Measurements from ENCODE around the gene WDFY1.
A peak's percentile ranks its signal among the peaks of the same experiment; 100 is the strongest.

WDFY1 gene, protein sequence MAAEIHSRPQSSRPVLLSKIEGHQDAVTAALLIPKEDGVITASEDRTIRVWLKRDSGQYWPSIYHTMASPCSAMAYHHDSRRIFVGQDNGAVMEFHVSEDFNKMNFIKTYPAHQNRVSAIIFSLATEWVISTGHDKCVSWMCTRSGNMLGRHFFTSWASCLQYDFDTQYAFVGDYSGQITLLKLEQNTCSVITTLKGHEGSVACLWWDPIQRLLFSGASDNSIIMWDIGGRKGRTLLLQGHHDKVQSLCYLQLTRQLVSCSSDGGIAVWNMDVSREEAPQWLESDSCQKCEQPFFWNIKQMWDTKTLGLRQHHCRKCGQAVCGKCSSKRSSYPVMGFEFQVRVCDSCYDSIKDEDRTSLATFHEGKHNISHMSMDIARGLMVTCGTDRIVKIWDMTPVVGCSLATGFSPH

DNA sequence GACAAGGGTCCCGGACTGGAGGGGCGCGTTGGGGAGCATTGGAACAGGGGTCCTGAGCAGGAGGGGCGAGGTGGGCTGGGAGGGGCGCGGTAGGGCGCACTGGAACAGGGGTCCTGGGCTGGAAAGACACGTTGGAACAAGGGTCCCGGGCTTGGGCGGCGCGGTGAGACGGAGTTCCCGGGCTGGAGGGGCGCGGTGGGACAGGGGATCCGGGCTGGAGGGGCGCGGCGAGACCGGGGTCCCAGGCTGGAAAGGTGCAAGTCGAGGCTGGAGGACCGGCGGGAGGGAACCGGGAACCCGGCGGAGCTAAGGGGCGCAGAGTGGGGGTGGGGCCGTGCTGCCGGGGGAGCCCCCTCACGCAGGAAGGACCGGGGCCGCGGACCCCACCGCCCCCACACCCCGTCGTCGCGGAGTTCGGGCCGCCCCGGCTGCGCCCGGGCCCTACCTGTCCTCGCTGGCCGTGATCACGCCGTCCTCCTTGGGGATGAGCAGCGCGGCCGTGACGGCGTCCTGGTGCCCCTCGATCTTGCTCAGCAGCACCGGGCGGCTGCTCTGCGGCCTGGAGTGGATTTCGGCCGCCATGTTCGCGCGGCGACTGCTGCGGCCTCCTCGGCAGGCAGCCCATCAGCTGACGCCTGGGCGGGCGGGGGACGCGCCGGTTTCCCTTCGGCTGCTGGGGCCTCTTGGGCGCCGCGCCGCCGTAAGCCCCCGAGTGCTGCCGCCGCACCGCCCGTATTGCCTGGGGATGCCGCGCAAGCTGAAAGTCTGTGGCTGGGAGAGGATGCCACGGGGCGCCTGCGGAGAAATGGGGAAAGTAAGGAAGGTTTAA is at the start of gene WDFY1:
Gene WDFY1 (minus strand): TSS at position 633 of the 829 bp plus-strand sequence. CDS start 51 bp downstream, at position 582.
- intact Hi-C loops (cut with DNase I) = loop anchor here (1.0 kb wide), 1 partner anchor 12 kb away; the partner anchor contains the start of gene MRPL44
- DNase-seq = peak; percentile 84 to 99 (median 92)

DNA sequence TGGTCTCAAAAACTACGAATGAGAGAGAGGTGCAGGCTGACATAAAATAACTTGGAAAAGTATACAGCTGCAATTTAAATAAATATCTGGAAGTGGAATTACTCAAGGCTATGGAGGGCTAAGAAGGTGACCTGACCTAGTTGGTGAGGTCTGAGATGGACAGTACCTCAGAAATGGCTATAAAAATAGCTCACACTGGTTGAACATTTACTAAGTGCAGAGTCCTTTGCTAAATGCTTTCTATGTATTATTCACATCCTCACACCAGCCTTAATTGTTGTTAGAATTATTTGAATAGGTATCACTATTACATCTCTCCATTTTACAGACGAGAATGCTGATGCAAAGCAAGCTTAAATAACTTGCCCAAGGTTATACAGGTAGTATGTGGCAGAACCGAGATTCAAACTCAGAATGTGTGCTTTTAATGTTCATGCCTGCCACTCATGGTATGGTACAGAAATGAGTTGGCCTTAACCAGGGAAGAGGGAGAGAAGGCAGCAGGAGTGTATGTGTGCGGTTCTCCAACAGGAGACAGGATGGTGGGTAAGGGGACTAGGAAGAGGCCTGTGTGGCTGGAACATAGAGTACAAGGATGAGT is 49.5 kb upstream of the WDFY1 start:
- intact Hi-C loops (cut with DNase I) = loop anchor here (5.0 kb wide), 1 partner anchor 43 kb away; the partner anchor contains the start of gene SERPINE2
- DNase-seq = no peak

DNA sequence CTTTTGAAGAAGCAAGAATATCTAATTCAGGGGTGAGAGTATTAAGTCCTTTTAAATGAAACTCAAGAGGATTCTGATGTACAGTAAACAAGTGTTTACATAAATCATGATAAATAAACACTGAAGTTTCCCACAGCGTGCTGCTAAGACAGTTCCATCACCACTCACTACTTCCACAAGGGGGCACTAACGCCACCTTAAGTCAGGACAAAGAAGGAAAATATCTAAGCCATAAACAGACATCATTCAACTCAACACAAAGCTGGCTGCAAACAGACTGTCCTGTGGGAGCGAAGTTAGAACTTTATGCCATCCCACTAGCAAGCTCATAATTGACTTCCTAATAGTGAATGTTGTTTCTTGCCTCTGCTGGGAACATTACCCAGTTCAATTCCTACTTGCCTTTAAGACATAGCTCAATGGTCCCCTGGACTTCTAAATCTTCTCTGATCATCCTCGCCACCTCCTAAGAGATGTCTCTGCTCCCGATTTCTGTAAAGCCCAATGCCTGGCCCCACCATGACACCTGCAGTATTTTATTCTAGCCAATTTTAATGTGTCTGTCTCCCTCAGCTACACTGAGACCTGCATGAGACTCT is 48.6 kb upstream of the WDFY1 start:
- peak in 5 of 10 donors; percentile 33 to 69 (median 62) for DNase-seq
- intact Hi-C loops (cut with DNase I) = loop anchor here (1.0 kb wide), 1 partner anchor 291 kb away; no protein-coding TSS in a partner anchor

DNA sequence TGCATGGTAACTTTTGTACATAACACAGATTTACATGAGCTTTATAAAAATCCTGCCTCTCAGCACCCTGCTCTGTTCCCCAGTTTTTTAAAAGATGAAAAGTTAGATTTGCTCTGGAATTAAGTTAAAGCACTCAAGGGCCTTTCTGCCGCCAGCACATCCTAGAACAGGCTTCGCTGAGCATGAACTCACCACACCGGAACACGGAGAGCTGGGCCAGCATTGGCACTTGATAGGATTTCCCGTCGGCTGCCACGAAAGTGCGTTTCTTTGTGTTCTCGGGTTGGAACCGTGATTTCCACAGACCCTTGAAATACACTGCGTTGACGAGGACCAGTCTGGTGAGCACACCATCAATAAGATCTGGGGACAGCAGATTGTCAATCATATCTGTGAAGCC is 46.5 kb upstream of the WDFY1 start:
- intact Hi-C loops (cut with DNase I) = no loop called here
- DNase-seq = no peak

DNA sequence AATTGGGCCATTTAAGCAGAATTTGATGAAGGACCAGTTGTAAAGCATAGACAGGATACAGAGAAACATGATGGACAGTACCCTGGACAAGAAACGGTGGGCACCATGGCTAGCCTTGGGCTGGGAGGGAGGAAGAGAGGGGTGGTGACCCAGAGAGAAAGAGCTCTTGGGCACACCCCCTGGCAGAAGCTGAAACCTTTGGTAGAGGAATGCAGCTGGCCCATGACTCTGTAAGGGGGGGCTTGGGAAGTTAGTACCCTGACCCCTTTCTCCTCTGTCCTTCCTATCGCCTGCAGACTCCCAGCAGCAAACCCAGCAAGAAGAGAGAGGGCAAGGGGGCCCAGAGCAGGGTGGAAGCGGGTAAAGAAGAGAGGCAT is 44.7 kb upstream of the WDFY1 start:
- DNase-seq = no peak
- intact Hi-C loops (cut with DNase I) = no loop called here

DNA sequence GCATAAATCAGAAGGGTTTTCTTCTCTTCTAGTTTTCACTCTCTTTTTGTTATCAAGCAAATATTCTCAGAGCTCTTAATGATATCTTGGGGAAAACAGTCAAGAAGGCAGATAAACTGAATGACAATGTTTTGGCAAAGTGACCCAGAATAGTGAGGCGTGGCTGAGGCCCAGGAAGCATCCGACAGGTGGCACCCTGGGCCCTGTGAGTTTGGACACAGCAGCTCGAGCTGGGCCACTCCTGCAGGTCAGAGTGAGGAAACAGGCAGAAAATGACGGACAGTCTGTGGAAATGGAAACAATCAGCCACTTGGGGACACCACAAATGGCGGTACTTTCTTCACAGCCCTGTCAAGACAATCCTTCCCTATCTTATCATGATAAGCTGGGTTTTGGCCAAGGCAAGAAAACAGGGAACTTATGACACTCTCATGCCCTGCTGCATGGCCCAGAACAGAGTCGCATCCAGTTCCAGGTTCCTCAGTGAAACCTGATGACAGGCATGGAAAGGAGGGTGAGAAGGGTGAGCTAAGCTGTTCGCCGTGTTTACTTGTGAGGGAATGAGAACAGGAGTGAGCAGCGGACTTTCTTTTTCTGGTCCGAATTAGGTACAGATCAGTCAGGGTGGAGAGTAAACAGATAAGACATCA is 44.2 kb upstream of the WDFY1 start:
- intact Hi-C loops (cut with DNase I) = no loop called here
- DNase-seq = no peak

DNA sequence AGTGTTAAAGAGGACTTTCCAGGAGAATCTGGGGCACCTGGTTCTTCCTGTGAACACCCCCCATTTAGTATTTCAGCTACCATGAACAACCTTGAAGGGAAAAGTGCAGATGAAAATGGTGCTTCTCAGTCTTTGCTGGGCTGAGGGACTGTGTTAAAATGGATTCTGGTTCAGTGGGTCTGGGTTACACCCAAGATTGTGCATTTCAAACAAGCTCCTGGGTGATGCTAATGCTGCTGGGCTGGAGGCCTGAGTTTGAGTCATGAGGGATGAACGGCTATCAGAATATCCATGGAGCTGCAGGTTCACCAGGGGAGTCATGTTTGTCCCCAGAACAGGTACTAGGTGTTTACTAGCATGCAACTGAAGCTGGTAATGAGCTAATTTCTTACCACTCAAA is 36.1 kb upstream of the WDFY1 start:
- intact Hi-C loops (cut with DNase I) = no loop called here

DNA sequence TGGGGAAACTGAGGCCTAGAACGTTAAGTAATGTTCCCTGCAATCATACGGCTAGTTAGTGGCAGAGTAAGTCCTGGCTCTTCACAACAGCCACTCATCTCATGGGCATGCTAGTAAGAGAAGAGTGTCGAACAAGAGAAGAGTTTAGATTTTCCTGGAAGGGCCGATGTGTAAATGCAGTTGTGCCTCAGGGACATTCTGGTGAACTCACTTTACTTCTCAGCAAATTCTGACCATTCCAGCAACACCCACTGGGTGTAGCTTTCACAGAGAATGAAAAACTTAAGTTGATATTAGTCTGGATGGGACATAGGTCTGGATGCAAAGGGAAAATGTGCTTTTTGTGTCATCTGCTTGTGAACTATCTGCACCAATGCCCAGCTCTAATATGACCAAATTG is 35.7 kb upstream of the WDFY1 start:
- no peak for DNase-seq
- intact Hi-C loops (cut with DNase I) = no loop called here

More for the DNA sequence above, 36.1 kb upstream of the WDFY1 start:
- no peak for DNase-seq

DNA sequence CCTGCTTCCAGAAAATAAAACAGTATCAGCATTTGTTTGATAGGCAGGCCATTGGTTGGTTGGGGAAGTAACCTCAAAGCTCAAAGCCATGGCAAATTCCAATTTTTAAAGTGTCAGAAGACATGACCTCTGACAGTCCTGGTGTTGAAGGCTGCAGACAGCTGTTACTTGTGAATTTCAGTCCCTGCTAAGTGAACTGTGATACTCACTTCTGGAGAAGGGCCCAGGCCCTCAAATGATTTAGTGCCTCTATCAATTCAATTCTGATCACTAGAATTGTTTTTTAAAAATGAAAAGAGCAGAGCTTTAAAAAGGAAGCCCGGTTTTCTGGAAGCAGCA is 35.2 kb upstream of the WDFY1 start:
- DNase-seq = no peak
- intact Hi-C loops (cut with DNase I) = no loop called here

DNA sequence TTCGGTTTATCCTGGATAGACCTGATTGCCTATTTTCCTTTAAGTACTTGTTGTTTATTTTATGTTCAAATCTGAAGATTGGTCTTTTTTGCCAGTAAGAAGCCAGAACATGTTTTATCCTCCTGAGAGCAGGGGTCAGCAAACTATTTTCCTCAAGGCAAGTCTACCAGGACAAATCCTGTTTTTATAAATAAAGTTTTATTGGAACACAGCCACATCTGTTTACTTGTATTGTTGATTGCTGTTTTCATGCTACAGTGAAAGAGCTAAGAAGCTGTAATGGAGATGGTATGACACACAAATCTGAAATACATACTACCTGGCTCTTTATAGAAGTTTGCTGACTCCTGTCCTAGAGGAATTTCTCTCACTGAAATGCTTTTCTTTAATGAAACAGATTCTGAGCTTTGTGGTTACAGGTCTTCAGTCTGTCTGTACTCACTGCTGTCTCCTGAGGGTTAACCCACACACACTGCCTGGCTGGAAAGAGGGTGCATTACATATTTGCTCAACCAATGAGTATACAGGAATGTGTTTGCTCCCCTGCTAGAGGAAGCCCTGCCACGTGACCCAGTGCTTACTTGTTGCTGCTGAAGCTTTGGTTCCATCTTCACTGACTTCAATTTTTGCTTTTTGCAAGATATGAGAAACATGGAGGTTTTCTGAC is 34.7 kb upstream of the WDFY1 start:
- intact Hi-C loops (cut with DNase I) = loop anchor here (10.0 kb wide), 1 partner anchor 665 kb away; no protein-coding TSS in a partner anchor
- no peak for DNase-seq

DNA sequence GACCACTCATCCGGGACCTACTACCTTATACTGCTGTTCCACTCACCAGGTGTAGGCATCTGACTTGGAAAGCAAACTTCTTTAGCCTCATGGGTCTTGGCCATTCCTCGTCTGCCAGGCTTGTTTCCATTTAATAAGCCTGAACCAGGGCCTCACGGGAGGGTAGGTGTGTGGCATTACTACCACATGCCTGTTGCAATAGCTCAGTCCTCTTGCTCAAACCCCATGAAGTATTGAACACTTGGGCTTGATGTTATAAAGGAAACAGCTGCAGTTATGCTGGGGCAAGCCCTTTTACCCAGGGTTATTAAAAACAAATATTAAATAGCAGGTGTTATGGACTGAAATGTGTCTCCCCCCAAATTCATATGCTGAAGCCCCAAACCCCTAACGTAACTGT is 33.3 kb upstream of the WDFY1 start:
- no peak for DNase-seq
- intact Hi-C loops (cut with DNase I) = loop anchor here (10.0 kb wide), 1 partner anchor 666 kb away; no protein-coding TSS in a partner anchor

DNA sequence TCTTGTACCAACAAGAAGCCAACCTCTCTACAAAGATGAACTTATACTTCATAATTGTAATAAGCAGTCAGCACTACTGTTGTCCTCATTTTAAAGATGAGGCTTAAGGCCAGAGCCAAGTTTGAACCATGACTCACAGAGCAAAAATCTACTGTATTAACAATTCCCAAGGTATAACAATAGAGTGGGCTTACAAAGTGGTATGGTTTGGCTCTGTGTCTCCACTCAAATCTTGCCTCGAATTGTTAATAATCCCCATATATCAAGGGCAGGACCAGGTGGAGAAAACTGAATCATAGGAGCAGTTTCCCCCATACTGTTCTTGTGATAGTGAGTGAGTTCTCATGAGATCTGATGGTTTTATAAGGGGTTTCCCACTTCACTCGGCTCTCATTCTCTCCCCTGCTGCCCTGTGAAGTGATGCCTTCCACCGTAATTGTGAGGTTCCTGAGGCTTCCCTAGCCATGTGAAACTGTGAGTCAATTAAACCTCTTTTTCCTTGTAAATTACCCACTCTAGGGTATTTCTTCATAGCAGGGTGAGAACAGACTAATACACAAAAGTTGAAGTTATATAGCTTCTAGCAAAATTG is 31.6 kb upstream of the WDFY1 start:
- intact Hi-C loops (cut with DNase I) = loop anchor here (10.0 kb wide), 1 partner anchor 668 kb away; no protein-coding TSS in a partner anchor

DNA sequence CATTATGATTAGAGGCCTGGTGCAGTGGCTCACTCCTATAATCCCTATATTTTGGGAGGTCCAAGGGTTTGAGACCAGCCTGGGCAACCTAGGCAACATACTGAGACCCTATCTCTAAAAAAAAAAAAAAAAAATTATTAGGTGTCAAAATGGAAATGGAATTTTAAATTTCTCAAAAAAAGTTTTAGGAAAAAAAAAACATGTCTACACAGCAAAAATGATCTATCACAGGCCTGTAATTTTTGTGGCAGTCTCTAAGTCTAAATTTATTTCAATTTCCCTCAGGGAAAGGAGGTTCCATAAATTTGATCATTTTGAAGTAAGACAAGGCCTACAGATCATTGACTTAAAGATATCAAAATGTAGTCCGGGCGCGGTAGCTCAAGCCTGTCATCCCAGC is 28.5 kb upstream of the WDFY1 start:
- intact Hi-C loops (cut with DNase I) = loop anchor here (5.0 to 10.0 kb wide), 2 partner anchors 671 to 804 kb away; no protein-coding TSS in a partner anchor

More for the DNA sequence above, 31.6 kb upstream of the WDFY1 start:
- no peak for DNase-seq

DNA sequence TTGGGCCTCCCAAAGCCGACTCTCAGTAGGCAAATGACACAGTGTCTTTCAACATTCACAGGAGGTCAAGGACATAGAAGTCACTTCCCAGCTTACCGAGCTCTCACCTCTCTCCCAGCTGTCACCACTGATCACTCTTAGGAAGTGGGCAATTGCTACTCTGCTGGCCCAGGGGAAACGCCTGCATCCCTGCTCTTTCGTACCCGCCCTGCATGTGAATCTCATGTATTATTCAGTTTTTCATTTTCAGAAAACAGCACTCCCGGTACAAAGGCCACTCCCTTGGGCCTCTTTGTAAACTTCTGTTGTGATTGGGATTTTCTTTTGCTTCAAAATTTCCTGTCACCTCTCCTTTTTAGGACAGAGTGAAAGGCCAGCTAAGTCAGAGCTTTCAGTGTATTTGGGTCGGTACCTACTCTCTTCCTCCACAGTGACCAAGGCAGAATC is 27.5 kb upstream of the WDFY1 start:
- no peak for DNase-seq
- intact Hi-C loops (cut with DNase I) = loop anchor here (5.0 to 10.0 kb wide), 2 partner anchors 672 to 805 kb away; no protein-coding TSS in a partner anchor

More for the DNA sequence above, 28.5 kb upstream of the WDFY1 start:
- DNase-seq = no peak

DNA sequence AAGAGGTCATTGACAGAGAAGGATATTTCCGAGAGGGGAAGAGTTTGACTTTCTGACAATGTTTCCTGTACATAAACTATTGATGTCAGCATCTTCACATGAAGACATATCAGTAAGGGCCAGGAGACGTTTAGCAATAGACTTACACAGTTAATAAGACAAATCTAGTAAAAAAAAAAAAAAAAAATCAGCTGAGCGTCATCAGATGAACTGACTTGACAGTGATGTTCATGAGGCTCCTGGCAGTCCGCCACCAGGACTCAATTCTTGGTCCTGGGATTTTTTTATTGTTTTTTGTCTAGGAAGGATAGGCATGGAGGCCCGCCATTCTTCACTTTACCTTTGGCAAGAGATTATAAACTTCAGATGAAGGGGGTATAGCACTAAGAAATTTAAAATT is 26.6 kb upstream of the WDFY1 start:
- intact Hi-C loops (cut with DNase I) = loop anchor here (5.0 to 10.0 kb wide), 2 partner anchors 673 to 806 kb away; no protein-coding TSS in a partner anchor
- no peak for DNase-seq

DNA sequence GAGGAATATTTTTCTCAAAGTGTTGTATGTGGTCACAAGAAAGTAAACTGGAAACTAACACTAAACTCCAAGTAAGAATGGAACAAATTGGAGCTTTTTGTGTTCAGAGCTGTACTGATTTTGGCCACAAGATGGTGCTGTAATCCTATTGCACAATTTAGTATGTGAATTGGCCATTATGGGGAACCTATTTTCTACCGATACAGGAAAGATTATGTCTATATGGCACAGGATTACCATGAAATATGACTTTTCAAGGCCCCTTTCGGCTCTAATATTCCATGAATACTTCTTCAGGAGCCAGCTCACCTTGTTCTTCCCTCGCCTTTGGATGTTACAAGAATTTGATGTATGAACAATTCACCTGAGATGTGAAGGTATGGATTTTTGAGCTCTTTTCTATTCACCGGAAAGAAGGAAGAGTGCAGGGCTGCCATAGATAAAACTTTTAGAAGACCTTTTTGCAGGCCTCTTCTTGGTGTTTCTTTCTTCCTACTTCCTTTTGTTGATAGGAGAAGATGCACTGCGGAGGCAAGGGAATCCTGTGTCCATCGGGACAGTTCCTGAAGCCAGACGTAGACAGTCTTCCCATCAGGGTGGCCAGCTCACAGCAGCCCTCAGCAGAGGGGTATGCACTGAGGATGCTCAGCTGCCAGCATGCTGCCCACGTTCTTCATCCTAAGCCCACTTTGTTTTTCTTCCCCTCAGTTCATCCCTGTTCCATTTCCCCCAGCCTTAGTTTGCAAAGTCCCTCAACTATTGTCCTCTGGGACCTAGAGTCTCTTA is 25.4 kb upstream of the WDFY1 start:
- intact Hi-C loops (cut with DNase I) = loop anchor here (1.0 to 10.0 kb wide), 3 partner anchors 314 to 807 kb away; no protein-coding TSS in a partner anchor
- DNase-seq = peak in 3 of 10 donors; percentile 21 to 47 (median 29)

DNA sequence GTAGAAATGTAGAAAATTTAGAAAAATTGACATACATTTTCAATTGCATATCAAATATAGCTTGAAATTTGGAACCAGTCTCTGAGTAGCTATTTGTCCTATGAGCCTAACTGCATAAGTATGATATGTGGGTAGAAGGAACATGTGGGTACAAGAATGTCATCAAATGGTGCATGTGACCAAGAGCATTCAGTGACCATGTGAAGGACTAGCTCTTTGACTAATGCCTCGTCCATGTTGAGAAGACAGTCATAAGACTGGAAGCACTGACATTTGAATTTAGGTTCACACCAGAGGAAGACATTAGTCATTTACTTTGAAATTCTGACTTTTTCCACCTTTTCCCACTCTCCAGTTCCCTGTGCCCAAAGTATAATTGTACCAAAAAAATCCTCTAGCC is 24.7 kb upstream of the WDFY1 start:
- DNase-seq = no peak
- intact Hi-C loops (cut with DNase I) = loop anchor here (1.0 to 10.0 kb wide), 3 partner anchors 314 to 807 kb away; no protein-coding TSS in a partner anchor

DNA sequence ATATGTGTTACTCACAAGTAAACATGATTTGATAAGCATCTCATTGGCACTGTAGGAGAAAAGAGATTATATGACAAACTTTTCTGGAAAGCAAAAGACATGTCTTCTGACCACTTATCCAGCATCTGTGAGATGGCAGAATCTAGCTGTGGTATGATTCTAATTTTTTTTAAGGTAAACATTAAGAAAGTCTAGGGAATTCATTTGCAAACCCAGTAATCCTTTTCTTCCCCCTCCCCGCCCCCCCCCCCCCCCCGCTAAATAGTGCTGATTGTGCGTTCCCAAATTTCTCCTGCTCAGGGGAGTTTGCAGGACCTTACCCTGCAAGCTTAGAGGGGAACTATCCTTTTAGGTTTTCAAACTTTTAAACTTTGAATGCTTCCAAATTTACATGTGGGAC is 24.2 kb upstream of the WDFY1 start:
- intact Hi-C loops (cut with DNase I) = no loop called here
- no peak for DNase-seq

All from posterior cingulate gyrus (tissue), 11 donors.